Liver (tissue), 3 donors: ENCODE results near the gene BLOC1S5.

ENCODE experiments used
- ATF3 ChIP-seq: IDR thresholded peaks from 2 replicates; pipeline ENCODE4 v1.6.1; 2016; ENCODE audit warnings: antibody characterized with exemption
- CTCF ChIP-seq: fragments of 150-350 bp; IDR thresholded peaks from 2 replicates; pipeline ENCODE4 v1.5.1; 2017; ENCODE audit warnings: improper control_type of control experiment, low read depth, low read length; ENCODE audit not compliant: missing input control
- EGR1 ChIP-seq, 2 donors: IDR thresholded peaks; 2 replicates each; pipeline ENCODE4 v1.6.1; 2016 to 2018; ENCODE audit warnings: antibody characterized with exemption in 2 of 2, low read depth in 2 of 2
- FOXA2 ChIP-seq: IDR thresholded peaks from 2 replicates; pipeline ENCODE4 v1.6.1; 2016; ENCODE audit warnings: antibody characterized with exemption
- HNF4A ChIP-seq, 2 donors: conservative IDR thresholded peaks; 2 replicates each; pipeline ENCODE4 v1.6.1; 2016; ENCODE audit warnings: antibody characterized with exemption in 2 of 2, mild to moderate bottlenecking in 2 of 2
- HNF4G ChIP-seq: IDR thresholded peaks from 2 replicates; pipeline ENCODE4 v1.6.1; 2016; ENCODE audit warnings: antibody characterized with exemption
- JUND ChIP-seq, 2 donors: IDR thresholded peaks; 2 replicates each; pipeline ENCODE4 v1.6.1; 2016; ENCODE audit warnings: antibody characterized with exemption in 2 of 2
- MAX ChIP-seq: IDR thresholded peaks from 2 replicates; pipeline ENCODE4 v1.6.1; 2016; ENCODE audit warnings: antibody characterized with exemption
- REST ChIP-seq: IDR thresholded peaks from 2 replicates; pipeline ENCODE4 v1.6.1; 2016; ENCODE audit warnings: antibody characterized with exemption, mild to moderate bottlenecking
- donor health status: healthy.
- donor health status: healthy.

- TF ChIP-seq CTCF, result no peak
- TF ChIP-seq ATF3, result no peak
- no peak for TF ChIP-seq MAX
- no peak for TF ChIP-seq EGR1 (IDR thresholded peaks at IDR 0.05; ENCODE audit: low read depth in 2 of 2)
- no peak for TF ChIP-seq HNF4A (conservative IDR thresholded peaks at IDR 0.05)
- no peak for TF ChIP-seq JUND (IDR thresholded peaks at IDR 0.05)
- no peak for TF ChIP-seq FOXA2
- no peak for TF ChIP-seq REST
- no peak for TF ChIP-seq HNF4G
Measured at GRCh38 chr6:8043221-8043620, 21.0 kb downstream of the BLOC1S5 start.
